GM12878 (cell line): ENCODE data around the gene EXOC4. TPM values are rescaled to one million over a fixed set of nuclear protein-coding genes. Genes with fewer than 3 reads are reported as not detected.

Source experiments
- ATAC-seq: fragments of 200-7000 bp; cut with Tn5 transposase; 3 replicates; pipeline ENCODE4 v1.9.1; 2020; ENCODE audit warnings: mild to moderate bottlenecking, moderate library complexity
- BruUV-seq: library from RNA; stranded (reverse); fragments of 400-500 nt; replicated peaks from 2 replicates; lab custom pipeline; 2021; lab: Mats Ljungman, UMichigan
- CTCF ChIA-PET: fragments of 300-600 bp; sonication (Branson Sonifier 250); formaldehyde crosslinking; extraction: SDS; loops from one replicate; lab custom pipeline; 2021; ENCODE audit warnings: inconsistent platforms; lab: Yijun Ruan, JAX
- POLR2A ChIA-PET: fragments of 350-600 bp; formaldehyde crosslinking; extraction: SDS; loops from one replicate; lab custom pipeline; 2021; ENCODE audit warnings: inconsistent platforms; lab: Charles Lee
- RAD21 ChIA-PET: fragments of 300-600 bp; sonication (Branson Sonifier 250); formaldehyde crosslinking; loops from one replicate; lab custom pipeline; 2023; ENCODE audit warnings: antibody characterized with exemption; ENCODE audit not compliant: unreplicated experiment; lab: Charles Lee
- SMC1A ChIA-PET: fragments of 300-600 bp; sonication (Branson Sonifier 250); formaldehyde crosslinking; loops from one replicate; lab custom pipeline; 2023; ENCODE audit not compliant: unreplicated experiment, uncharacterized antibody; lab: Charles Lee
- DNase-seq: peaks from one replicate; pipeline ENCODE4 v3.0.0-alpha.2; 2011; ENCODE audit warnings: low read depth, low spot score
- FAIRE-seq: peaks from 3 replicates; lab custom pipeline; 2011; peaks lifted over from hg19 to GRCh38; lab: Jason Lieb, UNC
- H2AFZ ChIP-seq: 2 replicates; pipeline ENCODE4 v1.6.0; 2011; ENCODE audit warnings: low read depth, low read length, control low read depth; ENCODE audit not compliant: control insufficient read depth
- H3K27ac ChIP-seq: 2 replicates; pipeline ENCODE4 v1.5.1; 2011; ENCODE audit warnings: control low read depth; ENCODE audit not compliant: control insufficient read depth, insufficient read depth
- H3K27me3 ChIP-seq, 2 experiments: replicated peaks in 1 of 2; 2 replicates each; pipeline versions ENCODE4 v1.6.0 to v1.6.1; 2011; ENCODE audit warnings: low read length in 1 of 2; ENCODE audit not compliant: control insufficient read depth in 2 of 2, insufficient read depth in 2 of 2
- H3K36me3 ChIP-seq, 2 experiments: 2 replicates each; pipeline ENCODE4 v1.5.1; 2011; ENCODE audit warnings: low read length in 1 of 2; ENCODE audit not compliant: control insufficient read depth in 2 of 2, insufficient read depth in 2 of 2
- H3K4me1 ChIP-seq: 2 replicates; pipeline ENCODE4 v1.6.1; 2011; ENCODE audit warnings: mild to moderate bottlenecking, low read length, moderate library complexity, mixed read lengths; ENCODE audit not compliant: control insufficient read depth, insufficient read depth
- H3K4me2 ChIP-seq: 2 replicates; pipeline ENCODE4 v1.6.0; 2011; ENCODE audit warnings: control low read depth; ENCODE audit not compliant: control insufficient read depth, insufficient read depth
- H3K4me3 ChIP-seq: fragments of 200-600 bp; sonication (generic); 2 replicates; pipeline ENCODE4 v1.5.1; 2016
- H3K79me2 ChIP-seq: 2 replicates; pipeline ENCODE4 v1.6.0; 2011; ENCODE audit warnings: low read length; ENCODE audit not compliant: control insufficient read depth, insufficient read depth
- H3K9ac ChIP-seq: 2 replicates; pipeline ENCODE4 v1.8.0; 2011; ENCODE audit warnings: low read length, control low read depth, mixed read lengths; ENCODE audit not compliant: control insufficient read depth, insufficient read depth
- H3K9me3 ChIP-seq: replicated peaks from 3 replicates; pipeline ENCODE4 v1.5.1; 2011; ENCODE audit warnings: mild to moderate bottlenecking, low read length; ENCODE audit not compliant: control insufficient read depth, insufficient read depth
- H4K20me1 ChIP-seq: 2 replicates; pipeline ENCODE4 v1.6.0; 2011; ENCODE audit not compliant: control insufficient read depth, insufficient read depth
- CHD2 ChIP-seq: IDR thresholded peaks from 2 replicates; pipeline ENCODE4 v1.6.1; 2011; ENCODE audit warnings: low read depth, low read length, improper control_type of control experiment, borderline replicate concordance
- E2F8 ChIP-seq: fragments of 450-650 bp; IDR thresholded peaks from 2 replicates; pipeline ENCODE4 v1.6.1; 2018; ENCODE audit warnings: mild to moderate bottlenecking, low read depth, moderate library complexity; ENCODE audit not compliant: partially characterized antibody
- MXI1 ChIP-seq: fragments of 150-350 bp; IDR thresholded peaks from 2 replicates; pipeline ENCODE4 v1.6.1; 2011; ENCODE audit warnings: low read depth, mild to moderate bottlenecking, inconsistent platforms, low read length, improper control_type of control experiment
- POLR2AphosphoS2 ChIP-seq: IDR thresholded peaks from 2 replicates; pipeline ENCODE4 v1.6.1; 2011; ENCODE audit warnings: low read depth, mild to moderate bottlenecking, low read length, improper control_type of control experiment, moderate library complexity
- RELB ChIP-seq: fragments of 450-650 bp; IDR thresholded peaks from 2 replicates; pipeline ENCODE4 v1.6.1; 2017; ENCODE audit warnings: low read depth, mild to moderate bottlenecking, moderate library complexity
- RFX5 ChIP-seq: IDR thresholded peaks from 2 replicates; pipeline ENCODE4 v1.6.1; 2011; ENCODE audit warnings: low read depth, low read length, improper control_type of control experiment
- SREBF2 ChIP-seq: IDR thresholded peaks from 2 replicates; pipeline ENCODE4 v1.6.1; 2012; ENCODE audit warnings: mild to moderate bottlenecking, low read length
- WGBS: methylation state at CpG from one replicate; pipeline ENCODE4 v1.1.6; 2016; ENCODE audit warnings: low lambda C conversion rate; ENCODE audit not compliant: insufficient replicate concordance, insufficient coverage; ENCODE audit errors: missing lambda C conversion rate; 5-methylcytosine and 5-hydroxymethylcytosine counted together
- in situ Hi-C: fragments of 300-500 bp; cut with MboI; formaldehyde crosslinking; loops from 9 replicates; pipeline ENCODE4 v1.14.3; 2018; ENCODE audit warnings: mixed read lengths
- intact Hi-C: fragments of 100-400 bp; cut with micrococcal nuclease; formaldehyde crosslinking; loops from one replicate; pipeline ENCODE4 v1.14.2; 2022; ENCODE audit not compliant: unreplicated experiment
- polyA plus RNA-seq, 11 experiments: library from polyadenylated mRNA; depleted of rRNA in 4 of 11; unstranded in 6 of 11; stranded (reverse) in 5 of 11; fragments of >200 nt; fragmentation: Nextera tagmentation in 4 of 11; fragmentation: Illumina TruSeq in 1 of 11; extraction: Ambion mirVana in 4 of 11; extraction: Trizol in 1 of 11; gene quantifications; 1 replicate in 1 of 11; 2 replicates in 10 of 11; pipeline versions ENCODE4 v1.2.1 to v1.2.3, GENCODE V29; 2011 to 2016; ENCODE audit warnings: inconsistent platforms in 2 of 11, missing spikeins in 2 of 11, low read depth in 1 of 11
- total RNA-seq, 4 experiments: library from RNA; depleted of rRNA in 3 of 4; stranded (reverse); fragments of >200 nt in 3 of 4; fragmentation: Illumina TruSeq in 1 of 4; extraction: Trizol in 1 of 4; gene quantifications; 2 replicates each; pipeline versions ENCODE4 v1.2.1 to v1.2.3, GENCODE V29; 2013 to 2021

The EXOC4 gene
- total and polyA plus RNA-seq, 10 of the 15 experiments (the other 5 are each of a cell fraction or from before 2014, with no cell fraction given) = 13.2 to 44.5 (median 29.6) TPM

- H3K79me2 ChIP-seq = no peaks in the 10 kb centered on the region
- H3K4me2 ChIP-seq = no peak overlapping the region
- in situ Hi-C loops (no loop called here), intact Hi-C loops (no loop called here)
- CTCF ChIA-PET = interaction anchor here (1.0 to 2.5 kb wide), 3 partner anchors 14 to 46 kb away, joined by 3 to 5 read pairs (median 4); no protein-coding TSS in a partner anchor
- WGBS = 96% methylated on average over 8 of the region's 8 CpGs
- FAIRE-seq (no peak), ATAC-seq (no peak), DNase-seq (no peak)
- H3K9me3 ChIP-seq = no peaks in the 10 kb centered on the region
- RAD21 ChIA-PET = no interaction called here
- H3K27me3 ChIP-seq = no peaks in the 10 kb centered on the region
- no peaks in the 10 kb centered on the region for H4K20me1 ChIP-seq
- SMC1A ChIA-PET = no interaction called here
- H3K27ac ChIP-seq = no peak overlapping the region
- no peaks in the 10 kb centered on the region for H3K36me3 ChIP-seq
- POLR2A ChIA-PET = no interaction called here
- no peak for TF ChIP-seq RFX5
- no peak for TF ChIP-seq RELB
- TF ChIP-seq E2F8 = no peak
- TF ChIP-seq CHD2 = no peak
- no peak for TF ChIP-seq SREBF2
- TF ChIP-seq POLR2AphosphoS2 = no peak
- no peak for TF ChIP-seq MXI1
- H3K4me3 ChIP-seq = no peak overlapping the region
- no peaks in the 10 kb centered on the region for H3K4me1 ChIP-seq
- no TSS peak for BruUV-seq
- H3K9ac ChIP-seq = no peak overlapping the region
- no peak overlapping the region for H2AFZ ChIP-seq
These were observed 422.8 kb downstream of the EXOC4 start for GRCh38 chr7:133675510-133676218.
